GM21723 (cell line): ENCODE data around the gene SCAP.
"Not testable (repeated sequence)": the region's sequence is repeated elsewhere in the genome, so short reads cannot be mapped to it uniquely, and the experiment has no call there.

Experiments used
- ATAC-seq: cut with Tn5 transposase; IDR thresholded peaks from one replicate; pipeline ENCODE4 v1.9.1; 2021; ENCODE audit warnings: mild to moderate bottlenecking, moderate library complexity; ENCODE audit not compliant: unreplicated experiment

Gene SCAP

GRCh38 chr3:47399531-47400270, 76.0 kb downstream of the SCAP start:
- ATAC-seq, result no peak

GRCh38 chr3:47399016-47399415, 76.7 kb downstream of the SCAP start:
- ATAC-seq, result no peak

GRCh38 chr3:47398228-47398627, 77.5 kb downstream of the SCAP start:
- ATAC-seq, result no peak

- ATAC-seq, result no peak
Observed at GRCh38 chr3:47394881-47395280, 80.9 kb downstream of the SCAP start.

GRCh38 chr3:47394140-47394870, 81.4 kb downstream of the SCAP start:
- no peak for ATAC-seq

GRCh38 chr3:47392933-47393332, 82.8 kb downstream of the SCAP start:
- no peak for ATAC-seq

- no peak for ATAC-seq
Observed at GRCh38 chr3:47385796-47386195, 89.9 kb downstream of the SCAP start.

- ATAC-seq, result no peak
Observed at GRCh38 chr3:47385007-47385406, 90.7 kb downstream of the SCAP start.

- no peak for ATAC-seq
Observed at GRCh38 chr3:47384425-47384824, 91.3 kb downstream of the SCAP start.

- peak; percentile 64 for ATAC-seq
Observed at GRCh38 chr3:47381317-47382157, 94.2 kb downstream of the SCAP start.

- ATAC-seq, result peak; percentile 81
Observed at GRCh38 chr3:47380601-47381316, 95.0 kb downstream of the SCAP start, which contains the start of gene PTPN23. Gene PTPN23, plus strand, starts transcription at chr3:47381021. Its CDS starts 76 bp downstream, at chr3:47381097.

GRCh38 chr3:47380026-47380600, 95.6 kb downstream of the SCAP start:
- ATAC-seq, result no peak

GRCh38 chr3:47379411-47379899, 96.3 kb downstream of the SCAP start:
- ATAC-seq, result no peak

GRCh38 chr3:47378869-47379268, 96.9 kb downstream of the SCAP start:
- ATAC-seq, result no peak

- ATAC-seq, result no peak
Observed at GRCh38 chr3:47377186-47377585, 98.6 kb downstream of the SCAP start.

GRCh38 chr3:47376393-47376792, 99.3 kb downstream of the SCAP start:
- ATAC-seq, result no peak

- no peak for ATAC-seq
Observed at GRCh38 chr3:47374587-47374986, 101.2 kb downstream of the SCAP start.

GRCh38 chr3:47370887-47371697, 104.6 kb downstream of the SCAP start:
- no peak for ATAC-seq

GRCh38 chr3:47370020-47370419, 105.7 kb downstream of the SCAP start:
- ATAC-seq, result not testable (repeated sequence)
